Smooth muscle cell of bladder (primary cell): ENCODE data around the gene PPP1R14B. TPM values are rescaled to one million over a fixed set of nuclear protein-coding genes. Genes with fewer than 3 reads are reported as not detected.

Experiments
- total RNA-seq: library from RNA; depleted of rRNA; stranded (reverse); fragments of >200 nt; gene quantifications from 2 replicates; pipeline ENCODE4 v1.2.3, GENCODE V29; 2014

Gene PPP1R14B, protein sequence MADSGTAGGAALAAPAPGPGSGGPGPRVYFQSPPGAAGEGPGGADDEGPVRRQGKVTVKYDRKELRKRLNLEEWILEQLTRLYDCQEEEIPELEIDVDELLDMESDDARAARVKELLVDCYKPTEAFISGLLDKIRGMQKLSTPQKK
- 115 and 130 TPM in 2 replicates for total RNA-seq

DNA sequence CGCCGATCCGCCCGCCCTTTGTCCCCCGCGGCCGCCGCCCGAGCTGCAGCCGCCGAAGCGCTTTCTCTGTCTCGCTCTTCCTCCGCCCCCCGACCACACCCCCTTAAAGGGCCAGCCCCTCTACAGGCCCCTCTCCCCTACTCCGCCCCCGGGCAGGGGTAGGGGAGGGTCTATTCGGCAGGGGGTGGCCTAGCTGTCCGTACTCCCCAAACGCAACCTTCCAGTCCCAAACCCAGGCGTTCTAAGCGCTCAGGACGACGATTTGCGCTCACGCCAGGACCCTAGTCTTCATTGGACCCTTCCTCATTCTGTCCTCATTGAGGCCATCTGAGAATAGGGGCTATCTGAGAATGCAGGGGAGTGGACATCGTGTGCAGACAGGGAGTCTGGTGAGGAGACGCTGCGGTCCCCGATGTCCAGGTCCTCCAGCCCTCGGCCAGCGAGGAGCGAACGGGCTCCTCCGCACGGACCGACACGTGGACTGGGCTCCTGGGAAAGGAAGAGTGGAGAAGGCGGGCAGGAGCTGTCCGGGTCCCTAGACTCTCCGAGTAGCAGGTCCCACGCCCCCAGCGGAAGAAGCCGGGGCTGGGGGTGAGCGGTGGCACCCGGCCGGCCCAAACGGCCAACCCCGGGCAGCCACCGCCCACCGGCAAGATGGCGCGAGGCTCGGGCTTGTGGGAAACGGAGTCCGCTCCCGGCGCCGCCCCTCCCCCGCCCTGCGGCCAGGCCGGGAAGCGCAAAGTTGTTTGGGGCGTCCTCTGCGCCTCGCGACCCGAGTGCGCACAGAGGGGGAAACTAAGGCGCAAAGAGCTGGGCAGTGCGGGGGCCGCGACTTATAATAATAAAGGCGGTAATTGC, at the start of gene PPP1R14B:
TSS of gene PPP1R14B (minus strand) at position 73 of the 858 bp plus-strand sequence. CDS start 270 bp downstream, outside the sequence.

DNA sequence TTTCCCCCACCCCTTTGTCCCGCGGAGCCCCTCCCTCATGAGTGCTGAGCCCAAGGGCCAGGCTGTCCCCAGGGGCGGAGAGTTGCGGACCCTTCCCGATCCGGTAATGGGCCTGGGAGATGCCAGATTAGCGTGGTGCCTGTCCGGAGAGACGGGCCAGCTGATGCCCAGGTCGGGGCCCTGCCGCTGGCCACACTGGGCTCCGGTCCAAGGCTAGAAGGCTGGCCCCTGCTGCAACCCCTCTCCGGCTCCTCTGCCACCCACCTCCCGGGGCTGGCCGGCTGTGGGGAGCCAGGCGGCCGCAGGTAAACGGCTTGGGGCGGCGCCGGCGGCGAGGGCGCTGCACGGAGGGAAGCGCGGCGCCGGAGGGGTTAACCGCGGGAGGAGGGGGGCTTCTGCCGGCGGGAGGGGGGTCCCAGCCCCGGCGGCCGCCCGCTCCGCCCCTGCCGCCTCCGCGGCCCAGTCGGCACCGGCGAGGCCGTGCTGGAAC, 44.6 kb upstream of the PPP1R14B start, which contains the start of gene KCNK4:
TSS of gene KCNK4 (plus strand) at position 41 of the 490 bp plus-strand sequence. CDS start 1,717 bp downstream, outside the sequence.

DNA sequence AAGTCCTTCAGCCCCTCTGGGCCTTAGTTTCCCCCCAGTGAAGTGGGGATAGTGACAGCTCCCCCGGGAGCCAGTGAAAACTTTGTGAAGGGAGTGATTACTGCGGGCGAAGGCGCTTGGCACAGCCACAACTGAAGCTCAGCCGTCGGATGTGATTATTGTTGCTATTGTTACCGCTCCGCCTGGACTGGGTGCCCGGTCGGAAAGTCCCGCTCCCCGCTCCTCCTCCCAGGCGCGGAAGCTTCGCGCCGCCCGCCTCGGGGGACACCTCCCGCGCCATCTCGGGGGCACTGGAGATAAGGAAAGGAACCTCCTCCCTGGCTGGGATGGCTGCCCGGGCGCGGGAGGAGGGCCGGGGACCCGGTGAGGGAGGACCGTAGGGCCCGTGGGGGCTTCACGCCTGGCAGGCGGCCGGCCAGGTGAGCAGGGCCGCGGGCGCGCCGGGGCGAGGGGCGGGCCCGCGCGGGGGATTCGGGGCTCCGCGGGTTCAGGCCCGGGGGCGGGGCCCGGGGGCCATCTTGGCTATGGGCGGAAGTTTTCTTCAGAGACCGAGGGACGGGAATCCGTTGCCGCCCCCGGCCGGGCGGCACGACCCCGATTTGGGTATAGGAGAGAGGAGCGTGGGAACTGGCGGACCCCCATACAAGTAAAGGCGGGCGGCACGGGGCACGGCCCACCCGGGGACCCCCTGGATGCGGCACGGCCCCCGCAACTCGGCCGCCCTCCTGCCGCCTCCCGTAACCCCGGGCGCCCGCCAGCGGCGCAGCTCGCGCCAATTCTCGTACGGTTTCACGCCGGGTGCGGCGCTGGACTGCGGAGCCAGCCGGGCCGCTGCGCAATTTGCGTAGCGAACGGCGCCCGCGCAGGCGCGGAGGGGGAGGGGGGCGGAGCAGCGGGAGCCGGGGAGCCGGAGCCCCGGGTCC, 38.5 kb upstream of the PPP1R14B start, which contains the start of gene GPR137:
TSS of gene GPR137 (plus strand) at position 887 of the 923 bp plus-strand sequence. CDS start 677 bp downstream, outside the sequence.

DNA sequence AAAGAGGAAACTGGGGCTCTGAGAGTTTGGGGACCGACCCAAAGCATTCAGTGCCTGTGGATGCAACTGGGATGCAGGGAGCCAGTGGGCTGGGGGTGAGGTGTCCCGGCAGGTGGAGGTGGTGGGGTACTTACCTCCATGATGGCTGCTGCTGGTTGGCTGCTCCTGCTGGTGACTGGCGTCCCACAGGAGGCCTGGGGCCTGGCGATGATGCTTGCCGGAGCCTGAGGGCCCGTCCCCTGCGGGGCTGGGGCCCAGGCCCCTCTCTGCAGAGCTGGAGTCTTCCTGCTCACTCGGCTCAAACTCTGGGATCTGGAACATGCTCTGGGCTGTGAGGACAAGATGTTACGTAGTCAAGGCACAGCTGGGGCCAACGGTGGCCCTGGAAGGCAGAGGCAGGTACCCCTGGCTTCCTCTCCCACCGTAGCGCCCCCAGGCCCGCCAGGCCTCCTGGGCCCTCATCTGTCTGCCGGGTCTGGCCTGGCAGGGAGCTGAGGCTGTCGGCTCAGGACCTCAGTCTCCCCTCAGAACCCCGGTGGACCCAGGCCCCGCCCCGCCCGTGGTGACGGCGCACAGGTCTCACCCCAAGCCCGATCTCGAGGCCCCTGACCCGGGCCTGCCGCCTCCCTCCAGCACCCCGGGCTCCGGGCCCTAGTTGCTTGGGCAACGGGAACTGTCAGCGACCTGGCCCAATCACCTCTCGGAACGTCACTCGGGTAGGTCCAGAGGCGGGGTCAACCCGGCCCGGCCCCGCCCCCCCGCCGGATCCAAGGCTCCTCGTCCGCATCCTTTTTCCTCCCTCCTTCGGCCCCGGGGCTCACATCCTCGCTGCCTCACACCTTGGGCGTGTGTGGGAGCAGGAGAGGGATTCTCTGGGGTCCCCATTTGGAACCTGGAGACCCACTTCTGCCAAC, 37.6 kb upstream of the PPP1R14B start, which contains the start of gene BAD:
TSS of gene BAD (minus strand) at position 618 of the 914 bp plus-strand sequence. CDS start at position 321, 297 bp downstream.

DNA sequence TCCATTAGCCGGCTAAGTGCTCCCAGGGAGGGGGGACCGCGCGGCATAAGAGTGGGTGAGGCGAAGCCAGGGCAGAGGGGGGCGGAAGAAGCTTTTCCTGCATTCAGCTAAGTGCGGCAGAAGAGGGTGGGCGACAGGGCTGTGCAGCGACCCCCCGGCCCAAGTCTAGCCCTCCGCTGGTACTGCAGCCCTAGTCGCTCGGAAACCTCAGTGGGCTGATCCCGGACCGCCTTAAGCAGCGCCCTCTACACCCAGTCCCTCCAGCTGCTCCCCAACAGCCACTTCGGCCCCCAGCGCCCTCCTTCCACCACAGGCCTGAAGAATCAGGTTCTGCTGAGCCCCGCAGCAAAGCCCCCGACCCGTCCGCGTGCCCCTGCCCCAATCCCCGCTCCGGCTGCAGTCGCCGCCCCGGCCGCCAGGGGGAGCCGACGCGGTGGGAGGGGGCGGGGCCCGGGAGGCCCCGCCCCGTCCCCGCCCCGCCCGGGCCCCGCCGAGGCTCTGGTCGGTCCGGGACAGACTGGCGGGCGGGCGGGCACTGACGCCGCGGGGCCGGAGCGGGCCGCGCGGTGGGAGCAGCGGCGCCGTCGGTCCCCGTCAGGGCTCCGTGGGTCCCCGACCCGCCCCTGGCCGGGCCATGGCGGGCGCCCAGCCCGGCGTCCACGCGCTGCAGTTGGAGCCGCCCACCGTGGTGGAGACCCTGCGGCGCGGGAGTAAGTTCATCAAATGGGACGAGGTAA, 4.4 kb upstream of the PPP1R14B start, which contains the start of gene PLCB3:
TSS of gene PLCB3 (plus strand) at position 515 of the 737 bp plus-strand sequence. CDS start at position 635, 120 bp downstream.

DNA sequence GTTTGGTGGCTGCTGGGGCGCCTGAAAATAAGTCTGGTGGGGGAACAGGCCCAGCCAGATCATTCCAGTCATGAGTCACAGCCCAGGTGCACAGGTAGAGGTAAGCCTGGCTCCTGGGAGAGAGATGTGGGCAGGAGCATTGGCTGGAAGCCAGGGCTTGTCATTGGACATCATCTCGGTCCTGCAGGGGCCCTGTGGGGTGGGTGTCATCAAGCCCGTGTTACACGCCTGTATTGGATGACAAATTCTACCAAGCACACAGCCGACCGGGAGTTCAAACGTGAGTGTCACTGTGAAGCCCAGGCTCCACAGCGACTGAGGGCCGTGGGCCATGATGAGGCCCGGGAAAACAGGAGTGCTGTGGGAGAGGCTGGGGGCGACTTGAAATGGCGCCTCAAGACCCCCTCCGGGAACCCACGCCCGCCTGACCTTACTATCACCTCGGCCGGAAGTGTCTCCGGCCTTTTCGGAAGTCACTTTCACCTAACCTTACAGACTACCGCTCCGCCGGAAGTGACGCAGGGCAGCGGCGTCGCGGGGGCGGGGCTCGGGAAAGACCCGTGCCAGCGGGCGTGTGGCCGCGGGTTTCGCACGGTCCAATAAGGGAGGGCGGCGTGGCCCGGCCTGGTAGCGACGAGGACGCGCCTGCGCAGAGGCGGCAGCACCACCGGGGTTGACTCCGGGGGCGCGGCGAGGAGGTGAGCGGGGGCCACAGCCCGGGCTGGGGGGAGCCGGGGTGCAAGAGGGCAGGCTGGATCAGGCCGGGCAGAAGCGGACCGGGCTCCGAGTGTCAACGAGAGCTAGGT, 6.1 kb downstream of the PPP1R14B start, which contains the start of gene FKBP2:
TSS of gene FKBP2 (plus strand) at position 661 of the 806 bp plus-strand sequence. CDS start 1,293 bp downstream, outside the sequence.

DNA sequence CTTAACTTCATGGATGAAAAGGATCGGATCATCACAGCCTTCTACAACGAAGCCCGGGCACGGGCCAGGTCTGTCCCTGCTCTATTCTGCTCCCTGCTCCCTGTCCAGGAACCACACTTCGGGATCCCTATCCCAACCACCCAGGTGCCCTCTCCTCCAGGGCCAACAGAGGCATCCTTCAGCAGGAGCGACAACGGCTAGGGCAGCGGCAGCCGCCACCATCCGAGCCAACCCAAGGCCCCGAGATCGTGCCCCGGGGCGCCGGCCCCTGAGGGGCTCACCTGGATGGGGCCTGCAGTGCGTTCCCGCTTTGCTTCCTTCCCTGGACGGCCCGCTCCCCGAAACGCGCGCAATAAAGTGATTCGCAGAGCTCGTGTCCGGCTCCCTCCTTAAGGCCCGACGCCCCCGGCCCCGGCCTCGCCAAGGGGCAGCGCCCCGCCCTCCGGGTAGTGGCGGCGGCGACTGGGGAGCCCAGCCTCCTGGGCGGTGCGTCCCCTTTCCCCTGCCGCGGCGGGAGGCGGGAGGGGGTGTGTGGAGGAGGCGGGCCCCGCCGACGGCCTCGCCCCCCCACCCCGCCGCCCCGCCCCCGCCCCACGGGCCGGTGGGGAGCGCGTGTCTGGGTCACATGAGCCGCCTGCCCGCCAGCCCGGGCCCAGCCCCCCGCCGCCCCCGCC, 12.7 kb downstream of the PPP1R14B start, which contains the start of gene VEGFB:
TSS of gene VEGFB (plus strand) at position 672 of the 674 bp plus-strand sequence. CDS start 250 bp downstream, outside the sequence.

DNA sequence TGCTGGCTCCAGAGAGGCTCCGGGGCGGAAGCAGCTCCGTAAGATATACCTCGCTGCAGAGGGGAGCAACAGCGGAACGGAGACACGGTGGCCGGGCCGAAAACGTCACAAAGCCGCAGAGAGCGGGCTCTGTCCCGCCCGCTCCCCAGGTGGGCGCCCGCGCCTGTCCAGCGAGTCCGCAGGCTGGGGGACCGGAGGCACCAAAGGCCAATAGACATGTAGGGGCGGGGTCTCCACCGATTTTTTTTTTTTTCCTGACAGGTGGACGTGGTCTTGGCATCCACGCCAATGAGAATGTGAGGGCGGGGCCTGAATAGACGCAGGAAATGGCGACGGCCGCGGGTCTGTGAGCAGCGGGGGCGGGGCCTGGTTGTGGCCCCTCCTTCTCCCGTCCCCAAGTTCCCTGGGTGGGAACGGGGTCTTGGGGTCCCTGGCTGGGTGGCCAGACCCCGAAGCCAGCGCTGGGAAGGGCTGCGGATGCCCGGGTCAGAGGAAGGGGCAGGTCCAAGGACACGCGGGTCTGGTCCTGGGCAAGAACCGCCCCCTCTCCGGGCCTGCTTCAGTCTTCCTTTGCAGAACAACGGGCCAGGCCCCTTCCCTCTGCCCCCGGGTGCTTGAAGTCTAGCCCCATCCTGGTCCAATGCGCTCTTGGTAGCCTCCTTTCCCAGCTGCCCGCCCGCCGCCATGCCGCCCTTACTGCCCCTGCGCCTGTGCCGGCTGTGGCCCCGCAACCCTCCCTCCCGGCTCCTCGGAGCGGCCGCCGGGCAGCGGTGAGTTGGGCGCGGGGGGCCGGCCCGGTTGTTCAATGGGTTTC, 16.4 kb downstream of the PPP1R14B start, which contains the start of gene DNAJC4:
TSS of gene DNAJC4 (plus strand) at position 378 of the 814 bp plus-strand sequence. CDS start at position 685, 307 bp downstream.

DNA sequence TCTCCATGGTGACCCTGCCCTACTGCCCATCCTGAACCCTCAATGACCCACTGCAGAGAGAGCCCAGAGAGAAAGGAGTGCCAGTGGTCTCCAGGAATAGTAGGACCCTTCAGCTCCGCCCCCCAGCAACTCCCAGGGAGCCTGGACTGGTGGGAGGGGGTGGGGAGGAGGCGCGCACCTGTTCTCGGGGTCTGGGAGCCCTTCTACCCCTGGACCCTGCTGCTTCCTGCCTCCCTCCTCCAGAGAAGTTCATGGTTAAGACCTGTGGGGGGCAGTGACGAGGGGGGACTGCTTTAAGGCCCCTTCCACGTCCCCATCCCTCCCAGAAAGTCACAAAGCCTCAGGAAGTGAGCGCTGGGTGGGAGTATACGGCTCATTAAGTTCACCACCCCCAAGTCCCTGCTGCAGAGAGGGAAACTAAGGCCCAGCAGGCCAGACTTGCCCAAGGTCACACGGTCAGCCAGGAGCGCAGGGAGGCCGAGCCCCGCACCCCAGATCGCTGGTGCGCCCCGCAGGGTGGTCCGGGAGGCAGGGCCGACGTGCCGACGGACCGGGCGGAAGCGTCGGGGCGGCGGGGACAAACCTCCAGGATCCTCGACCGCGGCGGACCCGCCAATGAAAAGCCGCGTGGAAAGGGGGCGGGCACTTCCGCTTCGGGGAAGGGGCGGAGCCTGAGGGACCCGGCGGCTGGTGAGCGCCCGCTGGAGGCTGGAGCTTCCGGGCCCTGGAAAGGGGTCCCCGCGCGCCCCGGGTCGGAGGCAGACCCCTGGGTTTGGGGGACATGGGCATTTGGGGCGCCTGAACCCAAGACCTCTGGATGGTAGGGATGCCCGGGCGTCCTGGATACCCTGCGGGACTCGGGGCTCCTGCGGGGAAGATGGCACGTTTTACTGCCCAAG, 20.9 kb downstream of the PPP1R14B start, which contains the start of the genes NUDT22 and TRPT1:
TSS of gene NUDT22 (plus strand) at position 667 of the 899 bp plus-strand sequence. CDS start 379 bp downstream, outside the sequence.
TSS of gene TRPT1 (minus strand) at position 579 of the 899 bp plus-strand sequence. CDS start at position 253, 326 bp downstream.

DNA sequence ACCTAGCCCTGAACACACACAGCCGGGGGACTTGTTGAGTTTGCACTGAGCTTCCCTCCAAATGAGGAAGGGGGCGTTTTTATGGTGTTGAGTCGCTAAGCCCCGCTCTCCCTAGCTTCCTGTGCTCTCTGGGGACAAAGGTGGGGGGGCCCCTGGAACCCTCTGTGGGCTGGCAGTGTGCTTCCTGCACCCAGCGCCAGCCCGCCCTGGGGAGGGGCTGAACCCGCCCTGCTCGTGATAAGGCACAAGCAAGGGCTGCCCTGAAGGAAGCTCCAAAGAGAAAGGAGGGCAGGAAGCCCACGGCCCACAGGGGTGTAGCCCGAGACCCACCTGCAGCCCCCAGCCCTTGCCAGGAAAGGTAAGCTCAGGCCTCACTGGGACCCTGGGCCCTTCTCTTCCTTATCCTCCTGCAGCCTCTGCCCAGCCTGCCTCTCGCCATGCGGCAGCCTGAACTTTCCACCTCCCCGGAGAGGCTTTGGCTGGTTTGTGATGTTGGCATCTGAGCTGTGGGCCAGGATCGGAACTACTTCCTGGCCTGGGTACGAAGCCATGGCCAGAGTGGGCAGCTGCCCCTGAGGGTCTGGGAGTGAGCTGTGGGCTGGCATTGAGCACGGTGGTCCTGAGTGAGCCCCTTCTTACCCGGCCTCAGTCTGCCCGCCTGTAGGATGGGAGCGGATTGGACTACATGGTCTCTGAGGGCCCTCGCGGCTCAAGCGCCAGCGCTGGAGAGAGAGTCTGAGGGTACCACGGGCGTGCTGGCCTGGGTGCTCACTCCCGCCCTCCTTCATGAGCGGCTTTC, 40.1 kb downstream of the PPP1R14B start, which contains the start of gene FERMT3:
TSS of gene FERMT3 (plus strand) at position 265 of the 799 bp plus-strand sequence. CDS start 644 bp downstream, outside the sequence.

Other genes starting within 250 kb of the PPP1R14B start
- 0.18 and 0.28 TPM in 2 replicates for gene FLRT1, start 211.0 kb downstream of the PPP1R14B start, total RNA-seq
- 15.9 and 17.7 TPM in 2 replicates for gene MACROD1, start 80.8 kb downstream of the PPP1R14B start, total RNA-seq
- gene STIP1, start 60.8 kb downstream of the PPP1R14B start, total RNA-seq = 91.6 and 122 TPM in 2 replicates
- gene FERMT3, start 40.2 kb downstream of the PPP1R14B start, total RNA-seq = 1.4 and 2.0 TPM in 2 replicates
- 40.5 and 40.7 TPM in 2 replicates for gene TRPT1, start 20.8 kb downstream of the PPP1R14B start, total RNA-seq
- 48.2 and 52.0 TPM in 2 replicates for gene NUDT22, start 20.7 kb downstream of the PPP1R14B start, total RNA-seq
- 8.2 and 13.0 TPM in 2 replicates for gene DNAJC4, start 16.4 kb downstream of the PPP1R14B start, total RNA-seq
- 13.1 and 24.4 TPM in 2 replicates for gene VEGFB, start 12.4 kb downstream of the PPP1R14B start, total RNA-seq
- 97.4 and 139 TPM in 2 replicates for gene FKBP2, start 5.8 kb downstream of the PPP1R14B start, total RNA-seq
- 23.8 and 31.5 TPM in 2 replicates for gene PLCB3, start 4.6 kb upstream of the PPP1R14B start, total RNA-seq
- gene BAD, start 37.7 kb upstream of the PPP1R14B start, total RNA-seq = 53.1 and 58.2 TPM in 2 replicates
- gene GPR137, start 38.9 kb upstream of the PPP1R14B start, total RNA-seq = 6.7 and 8.5 TPM in 2 replicates
- gene KCNK4, start 44.4 kb upstream of the PPP1R14B start, total RNA-seq = not detected in 2 replicates
- gene CATSPERZ, start 53.4 kb upstream of the PPP1R14B start, total RNA-seq = not detected in 2 replicates
- gene ESRRA, start 58.6 kb upstream of the PPP1R14B start, total RNA-seq = 22.3 and 26.5 TPM in 2 replicates
- gene TRMT112, start 70.6 kb upstream of the PPP1R14B start, total RNA-seq = 240 and 298 TPM in 2 replicates
- gene PRDX5, start 71.2 kb upstream of the PPP1R14B start, total RNA-seq = 402 and 434 TPM in 2 replicates
- 1.6 and 1.7 TPM in 2 replicates for gene CCDC88B, start 93.3 kb upstream of the PPP1R14B start, total RNA-seq
- gene RPS6KA4, start 112.2 kb upstream of the PPP1R14B start, total RNA-seq = 24.7 and 28.3 TPM in 2 replicates